ENCODE results near the gene AGXT.

AGXT gene

GRCh38 chr2:240898731-240899467, 30.3 kb downstream of the AGXT start:
- no peak for TF ChIP-seq CTCF (IDR thresholded peaks at IDR 0.05)

- TF ChIP-seq CTCF (IDR thresholded peaks at IDR 0.05), result no peak
Measured at GRCh38 chr2:240899468-240899865, 30.8 kb downstream of the AGXT start.

- no peak for TF ChIP-seq CTCF (IDR thresholded peaks at IDR 0.05)
Measured at GRCh38 chr2:240900141-240900860, 31.7 kb downstream of the AGXT start.

- TF ChIP-seq CTCF (IDR thresholded peaks at IDR 0.05), result no peak
Measured at GRCh38 chr2:240901986-240902614, 33.5 kb downstream of the AGXT start.

- TF ChIP-seq CTCF (IDR thresholded peaks at IDR 0.05), result no peak
Measured at GRCh38 chr2:240902615-240903041, 34.0 kb downstream of the AGXT start.

- TF ChIP-seq CTCF (IDR thresholded peaks at IDR 0.05), result no peak
Measured at GRCh38 chr2:240903191-240904060, 34.8 kb downstream of the AGXT start.
